ENCODE results near the gene SLC36A2. TPM values are rescaled to one million over a fixed set of nuclear protein-coding genes. Genes with fewer than 3 reads are reported as not detected.

Gene SLC36A2
- total RNA-seq, 6 experiments from 2014 or later: not detected

GRCh38 chr5:151271336-151271735 lies 76.0 kb downstream of the SLC36A2 start:
- ATAC-seq: no peak
- Histone ChIP-seq H3K4me3 (no peak overlapping the region), H3K27ac (no peak overlapping the region), H3K36me3 (peaks cover 0 to 20% (median 3%) of the 10 kb centered on the region in 4 donors), H3K4me1 (no peaks in the 10 kb centered on the region), H3K9me3 (no peaks in the 10 kb centered on the region), H3K27me3 (no peaks in the 10 kb centered on the region)
- intact Hi-C loops (cut with DNase I): no loop called here
- DNase-seq: no peak
- no peak for TF ChIP-seq POLR2A (IDR thresholded peaks at IDR 0.05)
- no peak for TF ChIP-seq CTCF (IDR thresholded peaks at IDR 0.05)

GRCh38 chr5:151270599-151270998 lies 76.8 kb downstream of the SLC36A2 start:
- Histone ChIP-seq H3K4me1 (no peaks in the 10 kb centered on the region), H3K27me3 (no peaks in the 10 kb centered on the region), H3K9me3 (no peaks in the 10 kb centered on the region), H3K4me3 (no peak overlapping the region), H3K27ac (no peak overlapping the region), H3K36me3 (peaks cover 0 to 20% (median 3%) of the 10 kb centered on the region in 4 donors)
- WGBS (ENCODE audit: insufficient coverage, low coverage, low lambda C conversion rate, missing lambda C conversion rate): 47% methylated on average over 1 of the region's 1 CpG
- TF ChIP-seq POLR2A (IDR thresholded peaks at IDR 0.05): no peak
- TF ChIP-seq CTCF (IDR thresholded peaks at IDR 0.05): no peak
- intact Hi-C loops (cut with DNase I): no loop called here
- no peak for DNase-seq
- peak in 1 of 4 donors; percentile 87 for ATAC-seq

GRCh38 chr5:151267491-151268260 lies 79.7 kb downstream of the SLC36A2 start:
- Histone ChIP-seq H3K4me1 (no peaks in the 10 kb centered on the region), H3K36me3 (peaks cover 0 to 20% (median 3%) of the 10 kb centered on the region in 4 donors), H3K4me3 (no peak overlapping the region), H3K27ac (no peak overlapping the region), H3K9me3 (no peaks in the 10 kb centered on the region), H3K27me3 (no peaks in the 10 kb centered on the region)
- 94% methylated on average over 10 of the region's 11 CpGs for WGBS (ENCODE audit: insufficient coverage, low coverage, low lambda C conversion rate, missing lambda C conversion rate)
- no peak for ATAC-seq
- DNase-seq: no peak
- no peak for TF ChIP-seq CTCF (IDR thresholded peaks at IDR 0.05)
- no peak for TF ChIP-seq POLR2A (IDR thresholded peaks at IDR 0.05)
- intact Hi-C loops (cut with DNase I): no loop called here

Other genes with a start within 250 kb of the SLC36A2 start
- 100 to 1,000 TPM; 143 to 236 (median 165) TPM for gene ANXA6, start 189.8 kb downstream of the SLC36A2 start, total RNA-seq
- 10 to 100 TPM; 11.8 to 30.9 (median 22.9) TPM for gene CCDC69, start 123.5 kb downstream of the SLC36A2 start, total RNA-seq
- 10 to 100 TPM; 11.7 to 23.6 (median 20.3) TPM for gene GM2A, start 94.4 kb downstream of the SLC36A2 start, total RNA-seq
- not detected for gene SLC36A3, start 43.8 kb downstream of the SLC36A2 start, total RNA-seq
- 1 to 10 TPM; 2.0 to 8.2 (median 5.2) TPM for gene SLC36A1, start 100.0 kb upstream of the SLC36A2 start, total RNA-seq
- not detected for gene FAT2, start 243.8 kb upstream of the SLC36A2 start, total RNA-seq

All from right lobe of liver (tissue), 6 donors.